KMS-11 (cell line): ENCODE measurements around the gene UBE2QL1.

Experiments used
- H2AFZ ChIP-seq: fragments of 200-600 bp; sonication (generic); 2 replicates; pipeline ENCODE4 v1.6.1; 2016; ENCODE audit warnings: antibody characterized with exemption, mixed run types, low read depth
- H3K27ac ChIP-seq: fragments of 200-600 bp; sonication (generic); 2 replicates; pipeline ENCODE4 v1.6.1; 2016; ENCODE audit warnings: mild to moderate bottlenecking, mixed run types
- H3K27me3 ChIP-seq: fragments of 200-600 bp; sonication (generic); 2 replicates; pipeline ENCODE4 v1.6.1; 2017; ENCODE audit warnings: mild to moderate bottlenecking, low read depth, mixed run types, moderate library complexity; ENCODE audit not compliant: insufficient read depth
- H3K36me3 ChIP-seq: fragments of 200-600 bp; sonication (generic); 2 replicates; pipeline ENCODE4 v1.6.1; 2017; ENCODE audit warnings: mild to moderate bottlenecking, mixed run types; ENCODE audit not compliant: insufficient read depth
- H3K4me1 ChIP-seq: fragments of 200-600 bp; sonication (generic); 2 replicates; pipeline ENCODE4 v1.6.1; 2016; ENCODE audit warnings: mild to moderate bottlenecking, low read depth, mixed run types; ENCODE audit not compliant: poor library complexity, severe bottlenecking
- H3K4me2 ChIP-seq: fragments of 200-600 bp; sonication (generic); 2 replicates; pipeline ENCODE4 v1.7.0; 2016; ENCODE audit warnings: mild to moderate bottlenecking, mixed run types
- H3K4me3 ChIP-seq: fragments of 200-600 bp; sonication (generic); IDR thresholded peaks from 2 replicates; pipeline ENCODE4 v1.6.1; 2017; ENCODE audit warnings: low read depth, low read length, mixed read lengths; ENCODE audit not compliant: insufficient read depth
- H3K79me2 ChIP-seq: fragments of 200-600 bp; sonication (generic); 2 replicates; pipeline ENCODE4 v1.6.1; 2016; ENCODE audit warnings: low read depth, mixed run types; ENCODE audit not compliant: insufficient read depth
- H3K9ac ChIP-seq: fragments of 200-600 bp; sonication (generic); 2 replicates; pipeline ENCODE4 v1.6.1; 2016; ENCODE audit warnings: mild to moderate bottlenecking, mixed run types
- H4K20me1 ChIP-seq: fragments of 200-600 bp; sonication (generic); 2 replicates; pipeline ENCODE4 v1.6.1; 2016; ENCODE audit warnings: mild to moderate bottlenecking, mixed run types; ENCODE audit not compliant: insufficient read depth
- CTCF ChIP-seq: fragments of 200-600 bp; sonication (generic); conservative IDR thresholded peaks from 2 replicates; pipeline ENCODE4 v1.6.1; 2017; ENCODE audit warnings: low read depth, mild to moderate bottlenecking, antibody characterized with exemption, low read length, moderate library complexity, mixed read lengths

UBE2QL1 gene

GRCh38 chr5:6412811-6413210 lies 35.8 kb upstream of the UBE2QL1 start:
- Histone ChIP-seq H4K20me1 (no peaks in the 10 kb centered on the region), H3K27ac (no peak overlapping the region), H3K36me3 (no peaks in the 10 kb centered on the region), H3K4me3 (no peak overlapping the region), H3K79me2 (no peaks in the 10 kb centered on the region), H3K27me3 (no peaks in the 10 kb centered on the region), H3K4me2 (no peak overlapping the region), H3K9ac (no peak overlapping the region), H3K4me1 (peaks cover 22% of the 10 kb centered on the region), H2AFZ (no peak overlapping the region)
- no peak for TF ChIP-seq CTCF

GRCh38 chr5:6417657-6418056 lies 31.0 kb upstream of the UBE2QL1 start:
- Histone ChIP-seq H3K4me1 (no peaks in the 10 kb centered on the region), H2AFZ (no peak overlapping the region), H3K4me3 (no peak overlapping the region), H4K20me1 (no peaks in the 10 kb centered on the region), H3K27ac (no peak overlapping the region), H3K27me3 (no peaks in the 10 kb centered on the region), H3K9ac (no peak overlapping the region), H3K4me2 (no peak overlapping the region), H3K79me2 (no peaks in the 10 kb centered on the region), H3K36me3 (no peaks in the 10 kb centered on the region)
- TF ChIP-seq CTCF: no peak

DNA sequence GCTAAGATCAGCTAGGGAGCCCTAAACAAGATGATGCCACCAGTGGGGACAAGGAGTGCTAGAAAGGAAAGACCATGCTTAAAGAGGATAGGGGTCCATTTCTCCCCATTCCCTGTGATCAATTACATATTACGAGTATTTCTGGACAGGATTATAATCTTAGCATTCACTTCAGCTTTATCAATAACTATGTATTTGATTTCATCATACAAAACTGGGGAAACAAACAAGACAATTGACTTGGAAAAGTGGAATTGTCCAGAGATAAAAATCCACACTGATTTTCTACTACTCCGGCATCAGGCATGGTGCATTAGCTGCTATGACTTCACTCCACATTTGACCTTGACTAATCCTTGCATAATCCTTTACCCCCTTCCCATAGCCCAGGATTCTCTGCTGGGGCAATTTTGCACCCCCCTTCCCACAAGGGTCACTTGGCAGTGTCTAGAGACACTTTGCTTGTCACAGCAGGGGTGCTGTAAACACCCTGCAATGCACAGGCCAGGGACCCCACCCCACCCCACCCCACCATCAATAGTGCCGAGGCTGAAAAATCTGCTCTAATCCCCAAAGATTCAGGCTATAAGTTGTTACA lies 29.9 kb upstream of the UBE2QL1 start:
- TF ChIP-seq CTCF: no peak
- H4K20me1 ChIP-seq: no peaks in the 10 kb centered on the region
- H3K4me3 ChIP-seq: no peak overlapping the region
- no peaks in the 10 kb centered on the region for H3K79me2 ChIP-seq
- H3K27ac ChIP-seq: no peak overlapping the region
- H3K9ac ChIP-seq: no peak overlapping the region
- H3K4me1 ChIP-seq: no peaks in the 10 kb centered on the region
- H3K27me3 ChIP-seq: no peaks in the 10 kb centered on the region
- H3K4me2 ChIP-seq: no peak overlapping the region
- no peaks in the 10 kb centered on the region for H3K36me3 ChIP-seq
- no peak overlapping the region for H2AFZ ChIP-seq

GRCh38 chr5:6419340-6419852 lies 29.3 kb upstream of the UBE2QL1 start:
- H3K27ac ChIP-seq: no peak overlapping the region
- no peaks in the 10 kb centered on the region for H3K36me3 ChIP-seq
- H4K20me1 ChIP-seq: no peaks in the 10 kb centered on the region
- H2AFZ ChIP-seq: no peak overlapping the region
- H3K9ac ChIP-seq: no peak overlapping the region
- H3K27me3 ChIP-seq: no peaks in the 10 kb centered on the region
- H3K79me2 ChIP-seq: no peaks in the 10 kb centered on the region
- H3K4me1 ChIP-seq: no peaks in the 10 kb centered on the region
- TF ChIP-seq CTCF: no peak
- H3K4me2 ChIP-seq: no peak overlapping the region
- no peak overlapping the region for H3K4me3 ChIP-seq
